Peyer's patch (tissue), 4 donors: ENCODE measurements around the gene IFNA1. TPM values are rescaled to one million over a fixed set of nuclear protein-coding genes. Genes with fewer than 3 reads are reported as not detected.

Source experiments
- DNase-seq, 3 donors: peaks; one replicate each; pipeline ENCODE4 v3.0.0-alpha.2; 2017 to 2019
- H3K27ac ChIP-seq, 4 donors: fragments of 200-600 bp; sonication (generic); one replicate each; pipeline ENCODE4 v1.5.1; 2016 to 2019
- H3K27me3 ChIP-seq, 2 donors: fragments of 200-600 bp; sonication (generic); one replicate each; pipeline ENCODE4 v1.5.1; 2019
- H3K36me3 ChIP-seq, 3 donors: fragments of 200-600 bp; sonication (generic); one replicate each; pipeline ENCODE4 v1.5.1; 2016 to 2019
- H3K4me1 ChIP-seq, 4 donors: fragments of 200-600 bp; sonication (generic); one replicate each; pipeline ENCODE4 v1.5.1; 2016 to 2019
- H3K4me3 ChIP-seq, 4 donors: fragments of 200-600 bp; sonication (generic); 1 replicate in 3 of 4; 2 replicates in 1 of 4; pipeline ENCODE4 v1.5.1; 2016 to 2019; ENCODE audit warnings: mild to moderate bottlenecking in 1 of 4
- H3K9me3 ChIP-seq, 4 donors: fragments of 200-600 bp; sonication (generic); one replicate each; pipeline ENCODE4 v1.5.1; 2016 to 2019; ENCODE audit warnings: mild to moderate bottlenecking in 1 of 4
- POLR2A ChIP-seq, 2 donors: fragments of 450-650 bp; IDR thresholded peaks; one replicate each; pipeline ENCODE4 v1.5.1; 2017; ENCODE audit warnings: antibody characterized with exemption in 2 of 2, mild to moderate bottlenecking in 2 of 2, moderate library complexity in 2 of 2
- total RNA-seq, 4 donors: library from RNA; depleted of rRNA; stranded (reverse); fragments of >200 nt; gene quantifications; one replicate each; pipeline ENCODE4 v1.1.0, GENCODE V29; 2016
- TF ChIP-seq, protein P1 (sequence below), 6 experiments: fragments of 450-650 bp in 4 of 6; fragments of 200-600 bp in 2 of 6; sonication (generic) in 1 of 6; IDR thresholded peaks; one replicate each; pipeline ENCODE4 v1.5.1; 2017 to 2019; ENCODE audit warnings: antibody characterized with exemption in 6 of 6, mild to moderate bottlenecking in 3 of 6, moderate library complexity in 1 of 6

IFNA1 gene
- total RNA-seq, 4 donors from 2014 or later, result not detected

DNA sequence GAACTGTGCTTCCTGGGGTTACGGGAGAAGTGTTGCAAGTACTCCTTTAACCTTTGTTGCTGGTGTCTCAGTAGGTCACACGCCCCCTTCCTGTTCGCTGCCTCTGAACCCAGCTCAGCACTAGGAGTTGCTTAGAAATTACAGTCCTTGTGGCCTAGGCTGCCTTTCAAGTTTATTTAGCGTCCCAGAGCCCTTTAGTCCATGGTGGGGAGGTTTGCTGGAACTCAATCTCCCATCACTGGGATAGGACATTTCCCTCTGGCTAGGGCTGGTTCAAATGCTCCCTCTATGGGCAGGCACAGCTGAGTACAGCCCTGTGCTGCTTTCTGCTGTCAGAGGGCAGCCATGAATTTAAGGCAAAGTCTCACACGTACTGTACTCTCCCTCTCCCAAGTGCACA is 26.6 kb upstream of the IFNA1 start:
- Histone ChIP-seq H3K27me3 (no peaks in the 10 kb centered on the region), H3K36me3 (no peaks in the 10 kb centered on the region), H3K9me3 (no peaks in the 10 kb centered on the region), H3K4me3 (no peak overlapping the region), H3K4me1 (no peaks in the 10 kb centered on the region), H3K27ac (no peak overlapping the region)
- TF ChIP-seq POLR2A (IDR thresholded peaks at IDR 0.05), result no peak
- TF ChIP-seq, protein P1, sequence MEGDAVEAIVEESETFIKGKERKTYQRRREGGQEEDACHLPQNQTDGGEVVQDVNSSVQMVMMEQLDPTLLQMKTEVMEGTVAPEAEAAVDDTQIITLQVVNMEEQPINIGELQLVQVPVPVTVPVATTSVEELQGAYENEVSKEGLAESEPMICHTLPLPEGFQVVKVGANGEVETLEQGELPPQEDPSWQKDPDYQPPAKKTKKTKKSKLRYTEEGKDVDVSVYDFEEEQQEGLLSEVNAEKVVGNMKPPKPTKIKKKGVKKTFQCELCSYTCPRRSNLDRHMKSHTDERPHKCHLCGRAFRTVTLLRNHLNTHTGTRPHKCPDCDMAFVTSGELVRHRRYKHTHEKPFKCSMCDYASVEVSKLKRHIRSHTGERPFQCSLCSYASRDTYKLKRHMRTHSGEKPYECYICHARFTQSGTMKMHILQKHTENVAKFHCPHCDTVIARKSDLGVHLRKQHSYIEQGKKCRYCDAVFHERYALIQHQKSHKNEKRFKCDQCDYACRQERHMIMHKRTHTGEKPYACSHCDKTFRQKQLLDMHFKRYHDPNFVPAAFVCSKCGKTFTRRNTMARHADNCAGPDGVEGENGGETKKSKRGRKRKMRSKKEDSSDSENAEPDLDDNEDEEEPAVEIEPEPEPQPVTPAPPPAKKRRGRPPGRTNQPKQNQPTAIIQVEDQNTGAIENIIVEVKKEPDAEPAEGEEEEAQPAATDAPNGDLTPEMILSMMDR (IDR thresholded peaks at IDR 0.05), result peak in 2 of 6 experiments; percentile 6 to 15
- no peak for DNase-seq

DNA sequence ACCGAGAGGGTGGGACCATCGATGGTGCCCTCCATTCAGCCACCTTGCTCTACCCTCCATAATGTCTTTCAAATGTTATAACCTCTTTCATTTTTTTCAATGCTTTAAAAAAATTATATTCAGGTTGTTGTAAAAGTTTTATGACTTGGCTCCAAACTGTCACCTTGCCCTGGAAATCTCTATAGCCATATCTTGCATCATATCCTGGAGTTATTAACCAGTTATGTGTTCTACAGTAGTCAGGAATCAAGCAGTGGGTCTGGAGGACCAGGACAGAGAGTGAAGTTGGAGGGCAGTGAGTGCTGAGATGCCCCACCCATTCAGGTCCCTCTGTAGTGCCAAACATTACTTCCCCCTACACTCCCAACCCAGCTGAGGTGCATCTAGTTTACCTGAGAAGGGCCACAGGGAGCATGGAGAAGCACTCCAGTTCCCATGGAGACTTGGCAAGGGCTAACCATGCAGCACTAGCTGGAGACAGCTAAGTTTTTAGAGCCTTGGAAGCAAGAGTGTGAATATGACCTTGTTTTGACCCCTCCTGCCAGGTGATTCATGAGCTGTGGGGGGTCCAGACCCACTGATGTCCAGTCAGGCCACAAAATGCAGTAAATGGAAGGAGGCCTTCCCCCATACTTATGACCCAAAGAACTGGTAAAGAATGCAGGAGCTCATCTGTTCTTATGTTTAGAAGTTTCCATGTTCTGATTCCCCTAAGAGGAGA is 25.9 kb upstream of the IFNA1 start:
- Histone ChIP-seq H3K4me1 (no peaks in the 10 kb centered on the region), H3K9me3 (no peaks in the 10 kb centered on the region), H3K27ac (no peak overlapping the region), H3K4me3 (no peak overlapping the region), H3K27me3 (no peaks in the 10 kb centered on the region), H3K36me3 (no peaks in the 10 kb centered on the region)
- DNase-seq, result no peak
- TF ChIP-seq, protein P1 (IDR thresholded peaks at IDR 0.05), result no peak
- TF ChIP-seq POLR2A (IDR thresholded peaks at IDR 0.05), result no peak

DNA sequence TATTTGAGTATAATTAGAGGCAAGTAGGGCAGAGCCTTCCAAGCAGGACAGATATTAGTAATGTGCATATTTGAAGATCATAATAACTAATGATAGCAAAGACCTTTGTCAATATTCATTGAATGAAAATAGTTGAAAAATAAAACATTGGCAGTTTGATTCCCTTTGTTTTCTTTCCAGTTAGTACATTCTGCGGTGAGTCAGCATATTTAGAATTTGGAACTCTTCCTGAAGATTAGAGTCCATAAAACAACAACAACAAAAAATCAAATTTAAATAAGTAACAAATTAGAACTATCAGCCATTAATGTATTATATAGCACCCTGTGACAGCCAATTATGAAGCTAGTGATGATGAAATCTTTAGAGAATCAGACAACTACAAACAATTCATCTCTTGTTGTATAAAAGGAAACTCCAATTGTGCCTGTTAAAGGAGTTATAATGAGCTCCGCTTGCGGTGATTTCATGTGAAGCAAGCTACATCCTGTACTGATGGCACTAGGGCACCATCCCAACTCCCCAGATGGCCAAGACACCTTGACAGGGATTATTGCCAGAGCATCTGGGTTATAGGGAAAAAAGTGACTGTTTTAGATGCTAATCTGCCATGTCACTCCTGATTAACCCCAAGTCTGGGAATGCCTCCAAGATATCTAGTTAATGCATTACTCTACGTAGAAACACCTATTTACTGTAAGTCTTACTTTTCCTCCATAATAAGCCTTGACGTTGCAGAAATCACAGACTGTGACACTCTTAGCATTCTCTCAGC is 24.6 kb upstream of the IFNA1 start:
- Histone ChIP-seq H3K4me3 (no peak overlapping the region), H3K4me1 (no peaks in the 10 kb centered on the region), H3K27me3 (no peaks in the 10 kb centered on the region), H3K36me3 (no peaks in the 10 kb centered on the region), H3K9me3 (no peaks in the 10 kb centered on the region), H3K27ac (no peak overlapping the region)
- TF ChIP-seq, protein P1 (IDR thresholded peaks at IDR 0.05), result no peak
- TF ChIP-seq POLR2A (IDR thresholded peaks at IDR 0.05), result no peak
- DNase-seq, result no peak

DNA sequence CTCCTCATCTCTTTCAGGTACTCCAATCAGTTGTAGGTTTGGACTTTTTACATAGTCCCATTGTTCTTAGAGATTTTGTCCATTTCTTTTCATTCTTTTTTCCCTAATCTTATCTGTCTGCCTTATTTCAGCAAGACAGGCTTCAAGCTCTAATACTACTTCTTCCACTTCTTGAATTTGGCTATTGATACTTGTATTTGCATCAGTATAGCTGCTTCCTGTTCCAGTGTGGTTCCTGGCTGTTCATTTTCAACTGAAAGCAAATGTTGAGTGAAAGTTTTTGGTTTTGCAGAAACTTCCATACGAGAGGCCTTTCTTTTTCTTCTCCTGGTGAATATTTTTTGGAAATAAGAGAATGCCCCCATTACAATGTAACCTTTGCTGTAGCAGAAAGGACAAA is 12.0 kb upstream of the IFNA1 start:
- no peak for DNase-seq
- Histone ChIP-seq H3K4me3 (no peak overlapping the region), H3K9me3 (no peaks in the 10 kb centered on the region), H3K27me3 (no peaks in the 10 kb centered on the region), H3K36me3 (no peaks in the 10 kb centered on the region), H3K4me1 (no peaks in the 10 kb centered on the region), H3K27ac (no peak overlapping the region)
- TF ChIP-seq, protein P1 (IDR thresholded peaks at IDR 0.05), result no peak
- TF ChIP-seq POLR2A (IDR thresholded peaks at IDR 0.05), result no peak

DNA sequence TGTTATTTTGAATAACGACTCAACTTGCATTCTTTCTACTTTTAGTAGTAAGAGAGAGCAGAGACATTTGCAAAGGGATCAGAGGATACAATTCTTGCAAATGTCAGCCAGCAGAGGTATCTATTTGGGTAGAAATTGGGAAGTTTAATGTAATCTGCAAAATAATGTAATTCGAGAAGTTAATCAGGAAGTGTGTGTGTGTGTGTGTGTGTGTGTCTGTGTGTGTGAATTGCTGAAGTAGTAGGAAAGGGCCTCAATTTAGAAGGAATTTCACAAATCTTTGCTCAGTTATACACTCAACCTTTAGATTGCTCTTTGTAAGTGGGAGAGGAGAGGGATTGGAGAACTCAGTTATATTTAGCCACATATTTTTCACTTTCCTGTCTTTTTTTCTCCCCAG is 11.0 kb upstream of the IFNA1 start:
- H3K4me1 ChIP-seq, result no peaks in the 10 kb centered on the region
- H3K27ac ChIP-seq, result no peak overlapping the region
- H3K36me3 ChIP-seq, result no peaks in the 10 kb centered on the region
- TF ChIP-seq POLR2A (IDR thresholded peaks at IDR 0.05), result no peak
- TF ChIP-seq, protein P1 (IDR thresholded peaks at IDR 0.05), result no peak
- H3K27me3 ChIP-seq, result no peaks in the 10 kb centered on the region
- no peaks in the 10 kb centered on the region for H3K9me3 ChIP-seq
- DNase-seq, result no peak
- no peak overlapping the region for H3K4me3 ChIP-seq
